ENCODE data around the gene SERTAD4.
"Not testable (repeated sequence)": the region's sequence is repeated elsewhere in the genome, so short reads cannot be mapped to it uniquely, and the experiment has no call there.

SERTAD4 gene

GRCh38 chr1:210262167-210262896 lies 29.7 kb downstream of the SERTAD4 start:
- no peak for DNase-seq

GRCh38 chr1:210262897-210263272 lies 30.3 kb downstream of the SERTAD4 start:
- no peak for DNase-seq

- no peak for DNase-seq
Measured at GRCh38 chr1:210263963-210264362, 31.4 kb downstream of the SERTAD4 start.

- DNase-seq, result no peak
Measured at GRCh38 chr1:210264496-210265380, 32.1 kb downstream of the SERTAD4 start.

DNA sequence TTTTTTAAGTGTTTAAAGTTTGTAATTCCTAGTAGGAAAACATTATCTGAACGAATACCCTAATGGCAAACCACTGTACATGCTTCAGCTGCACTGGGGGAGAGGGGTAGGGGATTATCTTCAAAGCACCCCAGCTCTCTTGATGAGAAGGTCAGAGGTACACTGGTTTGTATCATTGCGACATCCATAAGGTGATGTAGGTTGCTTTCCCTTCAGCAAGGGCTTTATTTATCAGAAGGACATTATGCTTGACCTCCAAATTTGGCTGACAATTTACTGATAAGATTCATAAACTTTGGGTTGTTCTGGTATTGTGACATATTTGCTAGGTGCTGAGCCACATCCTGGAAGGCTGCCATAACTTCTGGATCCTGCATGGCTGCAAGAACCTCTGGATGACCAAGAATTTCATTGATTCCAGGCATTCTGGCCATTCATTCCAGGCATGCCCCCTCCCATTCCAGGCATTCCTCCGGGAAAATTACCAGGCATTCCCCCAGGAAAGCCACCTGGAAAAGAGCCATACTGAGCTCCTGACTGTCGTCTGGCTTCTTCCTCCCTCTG lies 32.9 kb downstream of the SERTAD4 start:
- not testable (repeated sequence) for DNase-seq

DNA sequence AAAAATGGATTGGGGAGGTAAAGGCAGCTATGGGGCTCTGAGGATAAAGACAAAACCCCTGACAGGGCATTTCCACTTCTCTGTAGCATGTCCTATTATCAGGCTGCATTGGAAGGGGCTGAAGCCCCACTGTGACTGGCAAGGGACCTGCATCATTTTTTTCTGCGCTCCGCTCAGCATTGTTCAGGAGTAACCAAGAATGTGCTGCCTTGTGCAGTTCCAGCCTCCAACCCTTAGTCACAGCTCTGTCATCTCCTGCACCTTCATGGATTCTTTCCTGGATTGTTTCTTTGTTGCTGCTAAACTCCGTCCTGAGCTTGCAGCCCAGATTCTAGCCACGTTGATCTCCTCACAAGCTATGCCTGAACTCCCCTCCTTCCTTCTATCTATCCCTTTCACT lies 37.4 kb downstream of the SERTAD4 start:
- no peak for DNase-seq

GRCh38 chr1:210272666-210273065 lies 40.1 kb downstream of the SERTAD4 start:
- no peak for DNase-seq

GRCh38 chr1:210280221-210280620 lies 47.6 kb downstream of the SERTAD4 start:
- no peak for DNase-seq

GRCh38 chr1:210288116-210288515 lies 55.5 kb downstream of the SERTAD4 start:
- DNase-seq, result no peak

GRCh38 chr1:210289248-210289647 lies 56.7 kb downstream of the SERTAD4 start:
- no peak for DNase-seq

DNA sequence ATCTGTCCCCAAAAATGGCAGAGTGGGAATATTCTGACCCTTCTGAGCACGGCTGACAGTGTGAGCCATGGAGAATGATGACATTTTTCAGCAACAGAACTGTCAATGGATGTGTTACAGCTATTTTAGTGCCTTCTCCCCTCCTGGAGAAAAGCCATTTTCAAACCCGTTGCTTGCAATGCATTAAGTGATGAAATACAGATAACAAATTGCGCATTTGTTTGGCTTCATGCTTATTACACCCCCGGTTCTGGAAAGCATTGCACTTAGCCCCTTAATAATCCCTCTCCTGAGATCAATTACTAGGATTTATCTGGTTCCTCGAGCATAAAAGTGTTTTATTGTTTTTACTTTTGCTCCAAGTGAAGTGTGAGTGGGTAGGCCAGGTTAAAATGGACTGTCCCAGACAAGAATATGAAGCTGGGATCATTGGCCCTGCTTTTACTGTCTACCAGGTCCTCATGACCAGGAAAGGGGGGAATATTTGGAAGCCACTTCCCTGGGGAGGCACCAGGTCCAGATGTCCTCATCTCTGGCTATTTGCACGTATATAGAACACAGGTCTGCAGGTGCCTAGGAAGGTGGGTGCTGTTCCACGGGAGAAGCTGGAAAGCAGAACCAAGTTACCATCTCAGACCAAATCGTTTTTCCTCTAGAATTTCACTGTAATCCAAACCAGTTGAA lies 58.6 kb downstream of the SERTAD4 start:
- DNase-seq, result no peak

DNA sequence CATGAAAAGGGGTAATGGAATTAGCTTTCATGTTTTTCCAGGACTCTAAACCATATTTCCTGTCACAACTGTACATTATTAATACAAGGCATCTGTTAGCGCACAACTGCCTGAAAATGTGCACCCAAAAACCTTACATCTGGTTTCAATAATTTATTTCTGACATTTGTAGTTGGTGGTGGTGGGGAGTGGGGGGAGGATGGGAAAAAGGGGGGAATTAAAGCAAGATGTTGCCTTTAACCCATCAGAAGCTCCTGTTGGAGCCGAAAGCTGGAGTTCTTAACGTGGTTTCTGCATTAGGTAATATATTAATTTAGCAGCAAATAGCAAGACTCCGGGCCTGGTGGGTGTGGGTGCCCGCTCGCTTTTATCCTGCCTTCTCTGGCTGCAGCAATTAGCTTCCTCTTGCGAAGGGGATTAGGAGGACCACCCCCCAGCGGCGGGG lies 59.2 kb downstream of the SERTAD4 start:
- no peak for DNase-seq

GRCh38 chr1:210292231-210292871 lies 59.8 kb downstream of the SERTAD4 start:
- DNase-seq, result no peak

DNA sequence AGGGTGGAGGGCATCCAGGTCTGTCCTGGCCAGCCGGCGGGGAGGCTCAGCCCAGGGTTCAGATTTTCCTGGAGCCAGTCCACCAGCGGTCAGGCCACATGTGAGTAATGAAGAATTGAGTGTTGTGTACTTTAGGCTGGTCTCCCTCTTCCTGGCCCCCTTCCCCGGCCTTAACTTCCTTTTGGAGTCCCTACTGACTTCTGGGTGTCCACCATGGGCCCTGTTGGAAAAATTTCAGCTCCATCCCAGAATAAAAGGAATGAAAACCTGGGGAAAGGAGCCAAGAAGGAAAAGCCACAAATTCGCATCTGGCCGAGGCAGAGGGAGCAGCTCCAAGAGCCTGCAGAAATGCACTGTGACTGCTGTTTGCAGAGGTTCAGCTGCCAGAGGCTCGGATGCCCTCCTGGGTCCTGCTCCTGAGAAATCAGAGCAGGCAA lies 60.6 kb downstream of the SERTAD4 start:
- DNase-seq, result no peak

- DNase-seq, result no peak
Measured at GRCh38 chr1:210294999-210295745, 62.6 kb downstream of the SERTAD4 start.

Measured in SIG-M5 (cell line).